ENCODE results near the gene AK4.

DNA sequence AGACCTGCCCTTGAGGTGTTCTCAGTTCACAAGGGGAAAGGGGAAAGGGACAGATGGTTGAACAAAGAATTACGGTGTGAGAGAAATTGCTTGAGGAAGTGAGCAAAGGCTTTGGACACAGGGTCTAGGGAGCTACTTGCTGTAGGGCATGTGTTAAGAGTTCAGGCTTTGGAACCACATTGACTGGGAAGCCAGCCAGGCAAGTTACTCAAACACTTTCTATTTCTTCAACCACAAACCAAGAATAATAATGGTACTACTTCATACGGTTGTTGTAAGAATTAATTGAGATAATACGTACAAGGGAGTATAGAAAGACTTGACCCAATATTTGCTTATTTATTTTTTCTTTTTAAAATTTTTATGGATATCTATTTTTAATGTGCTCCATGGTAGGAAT is 26.6 kb downstream of the AK4 start:
- TF ChIP-seq, protein P1, sequence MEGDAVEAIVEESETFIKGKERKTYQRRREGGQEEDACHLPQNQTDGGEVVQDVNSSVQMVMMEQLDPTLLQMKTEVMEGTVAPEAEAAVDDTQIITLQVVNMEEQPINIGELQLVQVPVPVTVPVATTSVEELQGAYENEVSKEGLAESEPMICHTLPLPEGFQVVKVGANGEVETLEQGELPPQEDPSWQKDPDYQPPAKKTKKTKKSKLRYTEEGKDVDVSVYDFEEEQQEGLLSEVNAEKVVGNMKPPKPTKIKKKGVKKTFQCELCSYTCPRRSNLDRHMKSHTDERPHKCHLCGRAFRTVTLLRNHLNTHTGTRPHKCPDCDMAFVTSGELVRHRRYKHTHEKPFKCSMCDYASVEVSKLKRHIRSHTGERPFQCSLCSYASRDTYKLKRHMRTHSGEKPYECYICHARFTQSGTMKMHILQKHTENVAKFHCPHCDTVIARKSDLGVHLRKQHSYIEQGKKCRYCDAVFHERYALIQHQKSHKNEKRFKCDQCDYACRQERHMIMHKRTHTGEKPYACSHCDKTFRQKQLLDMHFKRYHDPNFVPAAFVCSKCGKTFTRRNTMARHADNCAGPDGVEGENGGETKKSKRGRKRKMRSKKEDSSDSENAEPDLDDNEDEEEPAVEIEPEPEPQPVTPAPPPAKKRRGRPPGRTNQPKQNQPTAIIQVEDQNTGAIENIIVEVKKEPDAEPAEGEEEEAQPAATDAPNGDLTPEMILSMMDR (optimal IDR thresholded peaks at IDR 0.05 in 1 of 3, IDR thresholded peaks at IDR 0.05 in 1 of 3, conservative IDR thresholded peaks at IDR 0.05 in 1 of 3; ENCODE audit: extremely low read depth in 1 of 3, insufficient read depth in 2 of 3, low read length in 3 of 3) = no peak
- TF ChIP-seq EZH2 (IDR thresholded peaks at IDR 0.05; ENCODE audit: low read length) = no peak

Measured in keratinocyte (primary cell).